Osteoblast (primary cell): ENCODE measurements around the gene POPDC2. TPM values are rescaled to one million over a fixed set of nuclear protein-coding genes. Genes with fewer than 3 reads are reported as not detected.

Experiments
- DNase-seq: peaks from one replicate; pipeline ENCODE4 v3.0.0; 2011; ENCODE audit warnings: low spot score, mixed read lengths; ENCODE audit not compliant: insufficient read length; ENCODE audit errors: missing footprints
- H2AFZ ChIP-seq: 2 replicates; pipeline ENCODE4 v1.6.0; 2011; ENCODE audit warnings: mild to moderate bottlenecking, low read length
- H3K27ac ChIP-seq: 2 replicates; pipeline ENCODE4 v1.5.1; 2011; ENCODE audit warnings: mild to moderate bottlenecking, low read depth, low read length, moderate library complexity
- H3K27me3 ChIP-seq: 2 replicates; pipeline ENCODE4 v1.6.0; 2012; ENCODE audit warnings: mild to moderate bottlenecking, control low read depth, inconsistent platforms, low read length, moderate library complexity; ENCODE audit not compliant: insufficient read depth
- H3K36me3 ChIP-seq: 2 replicates; pipeline ENCODE4 v1.5.1; 2011; ENCODE audit warnings: mild to moderate bottlenecking, low read length, control low read depth, moderate library complexity; ENCODE audit not compliant: insufficient read depth
- H3K4me1 ChIP-seq: 2 replicates; pipeline ENCODE4 v1.5.1; 2011; ENCODE audit warnings: mild to moderate bottlenecking, low read length, control low read depth, moderate library complexity; ENCODE audit not compliant: insufficient read depth
- H3K4me2 ChIP-seq: 2 replicates; pipeline ENCODE4 v1.6.0; 2011; ENCODE audit warnings: mild to moderate bottlenecking, low read length; ENCODE audit not compliant: insufficient read depth
- H3K4me3 ChIP-seq: fragments of 200-600 bp; sonication (generic); 3 replicates; pipeline ENCODE4 v1.5.1; 2012; ENCODE audit warnings: mild to moderate bottlenecking, low read length, inconsistent platforms; ENCODE audit not compliant: insufficient read depth
- H3K79me2 ChIP-seq: 2 replicates; pipeline ENCODE4 v1.6.0; 2012; ENCODE audit warnings: mild to moderate bottlenecking, low read length, control low read depth, inconsistent platforms; ENCODE audit not compliant: insufficient read depth
- H3K9me3 ChIP-seq: 2 replicates; pipeline ENCODE4 v1.5.1; 2011; ENCODE audit warnings: low read depth, low read length, control low read depth
- H4K20me1 ChIP-seq: 2 replicates; pipeline ENCODE4 v1.6.0; 2012; ENCODE audit warnings: mild to moderate bottlenecking, low read length, control low read depth; ENCODE audit not compliant: insufficient read depth
- total RNA-seq: library from RNA; depleted of rRNA; stranded (reverse); fragments of >200 nt; gene quantifications from 2 replicates; pipeline ENCODE4 v1.2.3, GENCODE V29; 2012
- TF ChIP-seq, protein P1 (sequence below): IDR thresholded peaks from 2 replicates; pipeline ENCODE4 v1.5.1; 2011; ENCODE audit warnings: mild to moderate bottlenecking, low read depth, low read length, moderate library complexity; ENCODE audit errors: extremely low read depth

POPDC2 gene
- total RNA-seq, 1 donor: 1.1 TPM

GRCh38 chr3:119652306-119653033 lies 7.9 kb downstream of the POPDC2 start:
- Histone ChIP-seq H4K20me1 (no peaks in the 10 kb centered on the region), H3K36me3 (no peaks in the 10 kb centered on the region), H3K9me3 (no peaks in the 10 kb centered on the region), H3K4me3 (no peak overlapping the region), H3K79me2 (no peaks in the 10 kb centered on the region), H2AFZ (no peak overlapping the region), H3K4me2 (no peak overlapping the region), H3K4me1 (peaks cover 6% of the 10 kb centered on the region), H3K27ac (no peak overlapping the region), H3K27me3 (no peaks in the 10 kb centered on the region)
- DNase-seq: no peak
- TF ChIP-seq, protein P1, sequence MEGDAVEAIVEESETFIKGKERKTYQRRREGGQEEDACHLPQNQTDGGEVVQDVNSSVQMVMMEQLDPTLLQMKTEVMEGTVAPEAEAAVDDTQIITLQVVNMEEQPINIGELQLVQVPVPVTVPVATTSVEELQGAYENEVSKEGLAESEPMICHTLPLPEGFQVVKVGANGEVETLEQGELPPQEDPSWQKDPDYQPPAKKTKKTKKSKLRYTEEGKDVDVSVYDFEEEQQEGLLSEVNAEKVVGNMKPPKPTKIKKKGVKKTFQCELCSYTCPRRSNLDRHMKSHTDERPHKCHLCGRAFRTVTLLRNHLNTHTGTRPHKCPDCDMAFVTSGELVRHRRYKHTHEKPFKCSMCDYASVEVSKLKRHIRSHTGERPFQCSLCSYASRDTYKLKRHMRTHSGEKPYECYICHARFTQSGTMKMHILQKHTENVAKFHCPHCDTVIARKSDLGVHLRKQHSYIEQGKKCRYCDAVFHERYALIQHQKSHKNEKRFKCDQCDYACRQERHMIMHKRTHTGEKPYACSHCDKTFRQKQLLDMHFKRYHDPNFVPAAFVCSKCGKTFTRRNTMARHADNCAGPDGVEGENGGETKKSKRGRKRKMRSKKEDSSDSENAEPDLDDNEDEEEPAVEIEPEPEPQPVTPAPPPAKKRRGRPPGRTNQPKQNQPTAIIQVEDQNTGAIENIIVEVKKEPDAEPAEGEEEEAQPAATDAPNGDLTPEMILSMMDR: no peak

DNA sequence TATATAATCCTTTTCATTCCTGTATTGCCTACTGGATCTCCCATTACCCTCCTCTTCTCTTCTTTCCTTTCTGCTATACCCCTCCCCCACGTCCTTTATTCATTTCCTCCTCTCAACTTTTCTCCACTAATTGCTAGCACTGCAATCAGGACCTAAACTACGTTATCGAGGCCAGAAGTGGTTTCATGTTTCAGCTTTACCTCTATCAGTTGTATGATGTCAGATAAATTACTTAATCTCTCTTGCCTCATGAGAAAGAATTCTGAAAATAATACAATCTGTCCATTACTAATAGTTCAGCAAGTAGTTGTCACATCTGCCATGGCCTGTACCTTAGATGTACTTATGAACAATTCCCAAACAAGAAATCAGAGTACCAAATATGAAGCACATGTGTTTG lies 10.6 kb downstream of the POPDC2 start:
- DNase-seq: no peak
- no peaks in the 10 kb centered on the region for H3K27me3 ChIP-seq
- no peaks in the 10 kb centered on the region for H4K20me1 ChIP-seq
- H3K4me1 ChIP-seq: peaks cover 11% of the 10 kb centered on the region
- H3K79me2 ChIP-seq: no peaks in the 10 kb centered on the region
- no peak overlapping the region for H2AFZ ChIP-seq
- H3K4me3 ChIP-seq: no peak overlapping the region
- H3K36me3 ChIP-seq: no peaks in the 10 kb centered on the region
- H3K27ac ChIP-seq: no peak overlapping the region
- TF ChIP-seq, protein P1: no peak
- no peaks in the 10 kb centered on the region for H3K9me3 ChIP-seq
- no peak overlapping the region for H3K4me2 ChIP-seq

- peak overlapping the region; percentile 43 for H3K27ac ChIP-seq
Measured at GRCh38 chr3:119647843-119648575, 12.4 kb downstream of the POPDC2 start.

More at GRCh38 chr3:119647843-119648575, 12.4 kb downstream of the POPDC2 start:
- peak; percentile 46 for DNase-seq
- peaks cover 27% of the 10 kb centered on the region for H3K4me1 ChIP-seq
- no peaks in the 10 kb centered on the region for H3K36me3 ChIP-seq
- no peaks in the 10 kb centered on the region for H4K20me1 ChIP-seq
- H3K79me2 ChIP-seq: no peaks in the 10 kb centered on the region
- H3K4me2 ChIP-seq: no peak overlapping the region
- no peak overlapping the region for H3K4me3 ChIP-seq
- H3K27me3 ChIP-seq: no peaks in the 10 kb centered on the region
- no peaks in the 10 kb centered on the region for H3K9me3 ChIP-seq
- TF ChIP-seq, protein P1: no peak
- H2AFZ ChIP-seq: peak overlapping the region; percentile 38
